Testis (tissue), 3 donors: Measurements from ENCODE around the gene RSAD1. TPM values are rescaled to one million over a fixed set of nuclear protein-coding genes. Genes with fewer than 3 reads are reported as not detected.

Experiments used
- DNase-seq: peaks from one replicate; pipeline ENCODE4 v3.0.0-alpha.2; 2019
- H3K27ac ChIP-seq, 2 donors: fragments of 200-600 bp; sonication (generic); one replicate each; pipeline ENCODE4 v1.5.1; 2019
- H3K27me3 ChIP-seq: fragments of 200-600 bp; sonication (generic); one replicate; pipeline ENCODE4 v1.5.1; 2019
- H3K36me3 ChIP-seq: fragments of 200-600 bp; sonication (generic); one replicate; pipeline ENCODE4 v1.5.1; 2017; ENCODE audit warnings: low read depth; ENCODE audit errors: missing control alignments
- H3K4me1 ChIP-seq: fragments of 200-600 bp; sonication (generic); one replicate; pipeline ENCODE4 v1.5.1; 2019
- H3K4me3 ChIP-seq, 2 donors: fragments of 200-600 bp; sonication (generic); one replicate each; pipeline ENCODE4 v1.5.1; 2017 to 2019
- H3K9me3 ChIP-seq: fragments of 200-600 bp; sonication (generic); one replicate; pipeline ENCODE4 v1.5.1; 2017
- CTCF ChIP-seq, 3 experiments: fragments of 450-650 bp in 2 of 3; fragments of 200-600 bp in 1 of 3; sonication (generic) in 1 of 3; IDR thresholded peaks; one replicate each; pipeline ENCODE4 v1.5.1; 2016 to 2019; ENCODE audit warnings: antibody characterized with exemption in 3 of 3, mild to moderate bottlenecking in 2 of 3, moderate library complexity in 1 of 3
- POLR2A ChIP-seq: fragments of 450-650 bp; IDR thresholded peaks from one replicate; pipeline ENCODE4 v1.6.1; 2017; ENCODE audit warnings: antibody characterized with exemption, mild to moderate bottlenecking, moderate library complexity
- WGBS, 2 donors: methylation state at CpG; one replicate each; pipeline ENCODE4 v1.1.5; 2018; 5-methylcytosine and 5-hydroxymethylcytosine counted together
- intact Hi-C: fragments of 100-400 bp; cut with DNase I; formaldehyde crosslinking; loops from one replicate; pipeline ENCODE4 v1.15.1; 2023; ENCODE audit warnings: low total_unique reads
- polyA plus RNA-seq: library from polyadenylated mRNA; stranded (reverse); fragments of 350-450 nt; fragmentation: Illumina TruSeq; extraction: RNeasy Lipid Tissue Mini Kit (QIAGEN cat#74804); gene quantifications from one replicate; pipeline ENCODE4 v1.2.3, GENCODE V29; 2014; ENCODE audit warnings: low read depth, low replicate concordance; ENCODE audit not compliant: insufficient read depth
- total RNA-seq, 2 donors: library from RNA; depleted of rRNA; stranded (reverse); fragments of >200 nt; gene quantifications; one replicate each; pipeline ENCODE4 v1.2.3, GENCODE V29; 2016

The RSAD1 gene
- total and polyA plus RNA-seq, 3 donors from 2014 or later = 25.3 to 38.0 (median 35.7) TPM

- Histone ChIP-seq H3K4me1 (peaks cover 57% of the 10 kb centered on the region), H3K4me3 (no peak overlapping the region), H3K27ac (peak overlapping the region; percentile 1 to 70), H3K36me3 (no peaks in the 10 kb centered on the region), H3K9me3 (no peaks in the 10 kb centered on the region), H3K27me3 (no peaks in the 10 kb centered on the region)
- no peak for TF ChIP-seq CTCF (IDR thresholded peaks at IDR 0.05)
- no peak for TF ChIP-seq POLR2A
- DNase-seq = no peak
- 61 to 76% methylated on average over 3 of the region's 3 CpGs for WGBS, 2 donors
- intact Hi-C loops = no loop called here
Observed at GRCh38 chr17:50514388-50514787, 35.7 kb downstream of the RSAD1 start.

- H3K27ac ChIP-seq = peak overlapping the region in 1 of 2 donors; percentile 70
- no peaks in the 10 kb centered on the region for H3K9me3 ChIP-seq
- DNase-seq = peak; percentile 69
- intact Hi-C loops = no loop called here
- TF ChIP-seq CTCF (IDR thresholded peaks at IDR 0.05) (no peak), POLR2A (no peak)
- no peaks in the 10 kb centered on the region for H3K27me3 ChIP-seq
- H3K4me1 ChIP-seq = peaks cover 58% of the 10 kb centered on the region
- no peak overlapping the region for H3K4me3 ChIP-seq
- 50 to 56% methylated on average over 6 of the region's 6 CpGs for WGBS, 2 donors
- H3K36me3 ChIP-seq = no peaks in the 10 kb centered on the region
Observed at GRCh38 chr17:50514936-50515702, 36.5 kb downstream of the RSAD1 start.

GRCh38 chr17:50517011-50517410 lies 38.4 kb downstream of the RSAD1 start:
- Histone ChIP-seq H3K27ac (no peak overlapping the region), H3K4me3 (no peak overlapping the region), H3K4me1 (peaks cover 47% of the 10 kb centered on the region), H3K36me3 (no peaks in the 10 kb centered on the region), H3K27me3 (no peaks in the 10 kb centered on the region), H3K9me3 (no peaks in the 10 kb centered on the region)
- TF ChIP-seq CTCF (IDR thresholded peaks at IDR 0.05) = no peak
- TF ChIP-seq POLR2A = no peak
- intact Hi-C loops = no loop called here
- no peak for DNase-seq
- 85 to 86% methylated on average over 4 of the region's 4 CpGs for WGBS, 2 donors

- intact Hi-C loops = no loop called here
- H3K27me3 ChIP-seq = no peaks in the 10 kb centered on the region
- peak overlapping the region; percentile 66 to 82 for H3K27ac ChIP-seq
- H3K4me3 ChIP-seq = no peak overlapping the region
- H3K4me1 ChIP-seq = peaks cover 44% of the 10 kb centered on the region
- no peak for DNase-seq
- no peaks in the 10 kb centered on the region for H3K36me3 ChIP-seq
- WGBS, 2 donors = 89 to 90% methylated on average over 7 to 8 of the region's 8 CpGs
- H3K9me3 ChIP-seq = no peaks in the 10 kb centered on the region
- TF ChIP-seq POLR2A (no peak), CTCF (IDR thresholded peaks at IDR 0.05) (no peak)
Observed at GRCh38 chr17:50517504-50518383, 39.1 kb downstream of the RSAD1 start.
